ENCODE measurements around the gene SECISBP2. TPM values are rescaled to one million over a fixed set of nuclear protein-coding genes. Genes with fewer than 3 reads are reported as not detected.

The SECISBP2 gene
- total and polyA plus RNA-seq, 2 of the 13 experiments (the other 11 are each of a cell fraction or from before 2014, with no cell fraction given), result 32.4 to 38.0 TPM

GRCh38 chr9:89309608-89310474 is 8.5 kb upstream of the SECISBP2 start:
- Histone ChIP-seq H2AFZ (ENCODE audit: low read length) (no peak overlapping the region), H3K27me3 (ENCODE audit: control insufficient read depth in 1 of 2, insufficient read depth in 2 of 2, low read length in 2 of 2) (no peaks in the 10 kb centered on the region; a peak in 1 of 5 replicates), H3K36me3 (replicated peaks in 1 of 2; ENCODE audit: control insufficient read depth in 1 of 2, insufficient read depth in 2 of 2, low read length in 2 of 2) (peaks cover 0 to 4% of the 10 kb centered on the region in 2 experiments; a peak in 1 of 5 replicates), H3K27ac (ENCODE audit: extremely low read length, insufficient read depth, low read length) (peak overlapping the region; percentile 96), H3K4me3 (replicated peaks in 1 of 3; ENCODE audit: insufficient read depth in 1 of 3, low read depth in 2 of 3, low read length in 3 of 3) (peak overlapping the region; percentile 68 to 73 (median 68)), H3K4me1 (ENCODE audit: insufficient read depth, low read length) (peaks cover 26% of the 10 kb centered on the region), H4K20me1 (ENCODE audit: insufficient read depth, low read length) (peaks cover 28% of the 10 kb centered on the region), H3K9me3 (ENCODE audit: low read length) (no peaks in the 10 kb centered on the region), H3K9ac (ENCODE audit: insufficient read depth, low read depth, low read length) (peak overlapping the region; percentile 92), H3K4me2 (ENCODE audit: low read depth, low read length) (peak overlapping the region; percentile 89), H3K79me2 (ENCODE audit: insufficient read depth, low read length) (peaks cover 43% of the 10 kb centered on the region)
- 52% methylated on average over 17 of the region's 23 CpGs for WGBS (ENCODE audit: low lambda C conversion rate)
- in situ Hi-C loops (cut with HindIII; ENCODE audit: extremely low pct_ligation_motif_present, low pct_unique_long_range_greater_than_20kb) (loop anchor here (10.0 kb wide), 1 partner anchor 245 kb away; no protein-coding TSS in a partner anchor), intact Hi-C loops (cut with micrococcal nuclease; ENCODE audit: unreplicated experiment) (no loop called here)
- FAIRE-seq, result no peak
- CTCF ChIA-PET (ENCODE audit: low intra/inter-chr PET ratio, low total read pairs), result no interaction called here
- no peak for ATAC-seq
- DNase-seq (ENCODE audit: low spot score), result no peak
- POLR2A ChIA-PET, result interaction anchor here (0.8 to 2.7 kb wide), 10 partner anchors 9 to 255 kb away, joined by 3 to 17 read pairs (median 4); partner anchors contain the start of gene SECISBP2
- BruUV-seq (replicated peaks), result TSS peak; percentile 89
- no peak for TF ChIP-seq ZBTB44 (CRISPR knock-in tag; IDR thresholded peaks at IDR 0.05)
- no peak; the same call in 1 of the 2 replicates for TF ChIP-seq MXD3 (CRISPR knock-in tag; IDR thresholded peaks at IDR 0.05)
- TF ChIP-seq MNT (IDR thresholded peaks at IDR 0.05), result no peak
- no peak for TF ChIP-seq ZNF652 (CRISPR knock-in tag; IDR thresholded peaks at IDR 0.05; ENCODE audit: borderline replicate concordance, low read depth)
- no peak for TF ChIP-seq ZNF441 (CRISPR knock-in tag; IDR thresholded peaks at IDR 0.05; ENCODE audit: borderline replicate concordance)
- TF ChIP-seq ZKSCAN8 (CRISPR knock-in tag; IDR thresholded peaks at IDR 0.05; ENCODE audit: borderline replicate concordance), result no peak; the same call in 1 of the 2 replicates
- TF ChIP-seq DMAP1 (CRISPR knock-in tag; IDR thresholded peaks at IDR 0.05), result peak; percentile 40
- no peak for TF ChIP-seq ZNF335 (CRISPR knock-in tag; IDR thresholded peaks at IDR 0.05)
- no peak for TF ChIP-seq ZNF136 (CRISPR knock-in tag; IDR thresholded peaks at IDR 0.05; ENCODE audit: low read depth)
- TF ChIP-seq ZC3H13 (CRISPR knock-in tag; IDR thresholded peaks at IDR 0.05), result peak; percentile 57; the same call in 1 of the 2 replicates
- TF ChIP-seq NFKBIZ (CRISPR knock-in tag; IDR thresholded peaks at IDR 0.05), result 0 out of 2 replicates have a peak, but pooled peaks have one; percentile 15
- TF ChIP-seq IKZF5 (CRISPR knock-in tag; IDR thresholded peaks at IDR 0.05), result no peak
- no peak for TF ChIP-seq ZNF350 (CRISPR knock-in tag; IDR thresholded peaks at IDR 0.05; ENCODE audit: borderline replicate concordance, low read depth)
- TF ChIP-seq ZNF160 (CRISPR knock-in tag; IDR thresholded peaks at IDR 0.05), result no peak
- no peak for TF ChIP-seq HBP1 (CRISPR knock-in tag; IDR thresholded peaks at IDR 0.05; ENCODE audit: low read depth)
- TF ChIP-seq ZFP82 (CRISPR knock-in tag; IDR thresholded peaks at IDR 0.05; ENCODE audit: borderline replicate concordance), result 0 out of 2 replicates have a peak, but pooled peaks have one; percentile 8
- no peak for TF ChIP-seq SOX6 (IDR thresholded peaks at IDR 0.05)
- no peak for TF ChIP-seq SOX6 (CRISPR knock-in tag; IDR thresholded peaks at IDR 0.05)
